Prostate gland (tissue), 2 donors: ENCODE data around the gene SGCD. TPM values are rescaled to one million over a fixed set of nuclear protein-coding genes. Genes with fewer than 3 reads are reported as not detected.

Source experiments
- DNase-seq: peaks from one replicate; pipeline ENCODE4 v3.0.0-alpha.2; 2019; ENCODE audit warnings: low spot score
- H3K27ac ChIP-seq, 2 donors: fragments of 200-600 bp; sonication (generic); 2 replicates each; pipeline ENCODE4 v1.5.1; 2017 to 2019
- H3K27me3 ChIP-seq: fragments of 200-600 bp; sonication (generic); replicated peaks from 2 replicates; pipeline ENCODE4 v1.5.1; 2019; ENCODE audit not compliant: insufficient read depth
- H3K36me3 ChIP-seq, 2 donors: fragments of 200-600 bp; sonication (generic); 1 replicate in 1 of 2; 2 replicates in 1 of 2; pipeline versions ENCODE4 v1.5.1 to v1.8.1; 2017 to 2019
- H3K4me1 ChIP-seq: fragments of 200-600 bp; sonication (generic); replicated peaks from 2 replicates; pipeline ENCODE4 v1.5.1; 2019
- H3K4me3 ChIP-seq, 2 donors: fragments of 200-600 bp; sonication (generic); 2 replicates each; pipeline ENCODE4 v1.5.1; 2017 to 2019
- H3K9me3 ChIP-seq: fragments of 200-600 bp; sonication (generic); 2 replicates; pipeline ENCODE4 v1.5.1; 2017
- CTCF ChIP-seq, 4 experiments: fragments of 200-600 bp in 2 of 4; fragments of 450-650 bp in 2 of 4; sonication (generic) in 2 of 4; IDR thresholded peaks; 1 replicate in 3 of 4; 2 replicates in 1 of 4; pipeline ENCODE4 v1.5.1; 2016 to 2019; ENCODE audit warnings: antibody characterized with exemption in 4 of 4, mild to moderate bottlenecking in 2 of 4, moderate library complexity in 2 of 4
- POLR2A ChIP-seq: fragments of 450-650 bp; IDR thresholded peaks from one replicate; pipeline ENCODE4 v1.6.1; 2016; ENCODE audit warnings: antibody characterized with exemption, mild to moderate bottlenecking
- POLR2AphosphoS5 ChIP-seq: sonication (generic); formaldehyde crosslinking; IDR thresholded peaks from one replicate; pipeline ENCODE4 v1.6.1; 2017; ENCODE audit warnings: antibody characterized with exemption
- WGBS: methylation state at CpG from one replicate; pipeline ENCODE4 v1.1.5; 2018; 5-methylcytosine and 5-hydroxymethylcytosine counted together
- intact Hi-C: fragments of 100-400 bp; cut with DNase I; formaldehyde crosslinking; loops from one replicate; pipeline ENCODE4 v1.14.2; 2022
- total RNA-seq, 2 donors: library from RNA; depleted of rRNA; stranded (reverse); fragments of >200 nt; gene quantifications; one replicate each; pipeline ENCODE4 v1.1.0, GENCODE V29; 2016

Gene SGCD
- total RNA-seq, 2 donors from 2014 or later, result 3.2 to 3.6 TPM

GRCh38 chr5:156778752-156779151 lies 451.8 kb downstream of the SGCD start:
- H3K4me1 ChIP-seq, result no peaks in the 10 kb centered on the region
- no peak overlapping the region for H3K4me3 ChIP-seq
- H3K36me3 ChIP-seq, result no peaks in the 10 kb centered on the region
- H3K9me3 ChIP-seq, result no peaks in the 10 kb centered on the region
- TF ChIP-seq CTCF (IDR thresholded peaks at IDR 0.05) (no peak), POLR2A (no peak), POLR2AphosphoS5 (no peak)
- H3K27ac ChIP-seq, result no peak overlapping the region
- WGBS, result 87% methylated on average over 2 of the region's 2 CpGs
- DNase-seq, result no peak
- H3K27me3 ChIP-seq, result no peaks in the 10 kb centered on the region
- intact Hi-C loops, result no loop called here

DNA sequence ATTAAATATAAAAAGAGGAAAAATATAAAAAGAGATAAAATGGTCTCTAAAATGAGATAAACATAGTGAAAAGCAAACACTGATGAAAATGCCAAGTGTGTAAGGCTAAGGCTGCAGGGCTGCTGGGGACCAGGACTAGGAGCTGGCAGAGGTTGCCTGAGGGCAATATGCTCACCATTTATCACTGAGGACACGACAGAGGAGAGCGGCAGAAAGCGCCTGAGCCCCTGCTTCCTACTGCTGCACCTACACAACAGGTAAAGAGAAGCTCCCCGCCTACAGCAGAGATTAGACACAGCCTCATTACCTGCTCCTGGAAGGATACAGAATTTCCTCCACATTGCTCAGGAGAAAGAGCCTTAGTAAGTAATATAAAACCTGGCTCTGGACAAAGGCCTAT lies 452.5 kb downstream of the SGCD start:
- intact Hi-C loops, result no loop called here
- Histone ChIP-seq H3K27me3 (no peaks in the 10 kb centered on the region), H3K27ac (no peak overlapping the region), H3K9me3 (no peaks in the 10 kb centered on the region), H3K4me1 (no peaks in the 10 kb centered on the region), H3K4me3 (no peak overlapping the region), H3K36me3 (no peaks in the 10 kb centered on the region)
- WGBS, result 57% methylated on average over 4 of the region's 4 CpGs
- DNase-seq, result no peak
- TF ChIP-seq POLR2A (no peak), POLR2AphosphoS5 (no peak), CTCF (IDR thresholded peaks at IDR 0.05) (no peak)

GRCh38 chr5:156783092-156783491 lies 456.1 kb downstream of the SGCD start:
- DNase-seq, result no peak
- WGBS, result 100% methylated on average over 5 of the region's 5 CpGs
- Histone ChIP-seq H3K36me3 (no peaks in the 10 kb centered on the region), H3K27ac (no peak overlapping the region), H3K4me1 (no peaks in the 10 kb centered on the region), H3K9me3 (no peaks in the 10 kb centered on the region), H3K27me3 (no peaks in the 10 kb centered on the region), H3K4me3 (no peak overlapping the region)
- TF ChIP-seq POLR2A (no peak), CTCF (IDR thresholded peaks at IDR 0.05) (no peak), POLR2AphosphoS5 (no peak)
- intact Hi-C loops, result no loop called here

DNA sequence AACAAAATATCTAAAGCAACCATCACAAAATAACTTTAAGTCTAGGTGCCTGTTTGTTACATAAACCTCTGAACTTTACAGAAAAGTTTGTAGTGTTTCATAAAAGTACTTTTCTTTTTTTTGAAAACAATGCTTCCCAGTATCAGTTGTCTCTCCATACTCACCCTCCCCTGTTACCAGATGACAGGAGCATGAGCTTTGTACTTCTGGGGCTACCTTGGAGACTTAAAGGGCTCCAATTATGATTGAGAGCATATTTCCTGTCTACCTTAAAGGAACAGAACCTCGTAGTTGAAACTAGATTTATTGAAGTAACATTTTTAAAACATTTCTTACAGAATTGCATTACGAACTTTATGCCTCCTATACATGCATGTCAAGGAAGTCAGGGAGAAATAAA lies 467.7 kb downstream of the SGCD start:
- no peak for DNase-seq
- TF ChIP-seq POLR2A (no peak), CTCF (IDR thresholded peaks at IDR 0.05) (no peak), POLR2AphosphoS5 (no peak)
- intact Hi-C loops, result no loop called here

DNA sequence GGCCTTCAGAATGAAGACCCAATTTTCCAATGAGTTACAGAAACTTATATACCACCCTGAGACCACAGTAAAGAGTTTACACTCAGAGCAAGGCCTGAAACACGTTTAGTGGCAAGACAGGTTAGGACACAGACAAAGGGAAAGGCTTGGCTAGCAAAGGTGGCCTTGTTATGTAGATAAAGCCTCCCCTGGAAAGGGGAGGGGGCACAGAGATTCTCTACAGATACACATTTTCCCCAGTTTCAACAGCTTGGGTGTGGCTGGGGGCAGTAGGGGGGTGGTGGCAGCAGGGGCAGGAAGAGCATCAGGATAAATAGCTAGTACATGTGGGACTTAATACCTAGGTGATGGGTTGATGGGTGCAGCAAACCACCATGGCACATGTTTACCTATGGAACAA lies 471.2 kb downstream of the SGCD start:
- Histone ChIP-seq H3K27ac (no peak overlapping the region), H3K9me3 (no peaks in the 10 kb centered on the region), H3K36me3 (no peaks in the 10 kb centered on the region), H3K4me1 (no peaks in the 10 kb centered on the region), H3K27me3 (no peaks in the 10 kb centered on the region), H3K4me3 (no peak overlapping the region)
- WGBS, result 23% methylated on average over 1 of the region's 1 CpG
- TF ChIP-seq CTCF (IDR thresholded peaks at IDR 0.05) (no peak), POLR2A (no peak), POLR2AphosphoS5 (no peak)
- intact Hi-C loops, result no loop called here
- DNase-seq, result no peak

More for the DNA sequence above, 467.7 kb downstream of the SGCD start:
- H3K9me3 ChIP-seq, result no peaks in the 10 kb centered on the region
- H3K27me3 ChIP-seq, result no peaks in the 10 kb centered on the region
- no peak overlapping the region for H3K4me3 ChIP-seq
- no peaks in the 10 kb centered on the region for H3K4me1 ChIP-seq
- H3K36me3 ChIP-seq, result no peaks in the 10 kb centered on the region
- H3K27ac ChIP-seq, result no peak overlapping the region
- 45% methylated on average over 2 of the region's 2 CpGs for WGBS
